GM10248 (cell line): ENCODE results near the gene DNAH11.

Experiments used
- CTCF ChIA-PET: fragments of 300-600 bp; sonication (Branson Sonifier 250); formaldehyde crosslinking; extraction: SDS; loops from one replicate; lab custom pipeline; 2021; ENCODE audit warnings: antibody characterized with exemption; lab: Yijun Ruan, JAX
- POLR2A ChIA-PET: fragments of 350-650 bp; sonication (Branson Sonifier 250); formaldehyde crosslinking; extraction: SDS; loops from one replicate; lab custom pipeline; 2020; ENCODE audit warnings: antibody characterized with exemption; lab: Yijun Ruan, JAX
- DNase-seq: peaks from one replicate; pipeline ENCODE4 v3.0.0; 2012; ENCODE audit errors: extremely low spot score
- CTCF ChIP-seq: IDR thresholded peaks from 2 replicates; pipeline ENCODE4 v1.5.1; 2012; ENCODE audit warnings: mild to moderate bottlenecking, low read depth; ENCODE audit errors: extremely low read depth, missing control alignments, control extremely low read depth

The DNAH11 gene

GRCh38 chr7:21572331-21573313, 29.8 kb downstream of the DNAH11 start:
- no peak for TF ChIP-seq CTCF
- ChIA-PET CTCF (interaction anchor here (0.9 to 1.5 kb wide), 4 partner anchors 9 to 315 kb away, joined by 3 to 4 read pairs (median 4); partner anchors contain the start of gene DNAH11), POLR2A (no interaction called here)
- DNase-seq = no peak

- no peak for DNase-seq
- CTCF ChIA-PET = interaction anchor here (1.0 to 1.3 kb wide), 2 partner anchors 11 to 530 kb away, joined by 3 to 4 read pairs; no protein-coding TSS in a partner anchor
- POLR2A ChIA-PET = no interaction called here
- no peak for TF ChIP-seq CTCF
These were observed 36.7 kb downstream of the DNAH11 start for GRCh38 chr7:21579341-21580072.

GRCh38 chr7:21580073-21580521, 37.3 kb downstream of the DNAH11 start:
- DNase-seq = no peak
- no peak for TF ChIP-seq CTCF
- ChIA-PET CTCF (interaction anchor here (1.0 kb wide), 1 partner anchor 529 kb away, joined by 3 read pairs; no protein-coding TSS in a partner anchor), POLR2A (no interaction called here)

GRCh38 chr7:21585070-21585724, 42.4 kb downstream of the DNAH11 start:
- ChIA-PET POLR2A (no interaction called here), CTCF (interaction anchor here (1.2 kb wide), 1 partner anchor 34 kb away, joined by 3 read pairs; no protein-coding TSS in a partner anchor)
- no peak for DNase-seq
- TF ChIP-seq CTCF = no peak

GRCh38 chr7:21587139-21587784, 44.4 kb downstream of the DNAH11 start:
- no peak for TF ChIP-seq CTCF
- POLR2A ChIA-PET = interaction anchor here (0.6 kb wide), 1 partner anchor 42 kb away, joined by 11 read pairs; no protein-coding TSS in a partner anchor
- DNase-seq = no peak
- CTCF ChIA-PET = interaction anchor here (1.0 to 1.9 kb wide), 4 partner anchors 9 to 42 kb away, joined by 3 to 6 read pairs (median 5); no protein-coding TSS in a partner anchor

GRCh38 chr7:21596801-21597200, 54.0 kb downstream of the DNAH11 start:
- no peak for TF ChIP-seq CTCF
- no peak for DNase-seq
- POLR2A ChIA-PET = no interaction called here
- CTCF ChIA-PET = interaction anchor here (0.8 to 2.6 kb wide), 2 partner anchors 10 to 40 kb away, joined by 3 to 6 read pairs; no protein-coding TSS in a partner anchor
